ENCODE data around the gene MEIKIN.

GRCh38 chr5:131959136-131959535 is 13.7 kb upstream of the MEIKIN start:
- TF ChIP-seq CTCF (IDR thresholded peaks at IDR 0.05; ENCODE audit: low read depth, low read length) (no peak), EZH2phosphoT487 (IDR thresholded peaks at IDR 0.05; ENCODE audit: low read depth) (no peak)
